HG03521 (cell line): ENCODE results near the gene ASAP3.

ENCODE experiments used
- ATAC-seq: cut with Tn5 transposase; IDR thresholded peaks from one replicate; pipeline ENCODE4 v1.9.1; 2021; ENCODE audit warnings: mild to moderate bottlenecking, moderate library complexity; ENCODE audit not compliant: unreplicated experiment

ASAP3 gene

GRCh38 chr1:23478896-23479665, 4.9 kb downstream of the ASAP3 start:
- no peak for ATAC-seq

GRCh38 chr1:23477359-23478144, 6.4 kb downstream of the ASAP3 start:
- ATAC-seq, result no peak

DNA sequence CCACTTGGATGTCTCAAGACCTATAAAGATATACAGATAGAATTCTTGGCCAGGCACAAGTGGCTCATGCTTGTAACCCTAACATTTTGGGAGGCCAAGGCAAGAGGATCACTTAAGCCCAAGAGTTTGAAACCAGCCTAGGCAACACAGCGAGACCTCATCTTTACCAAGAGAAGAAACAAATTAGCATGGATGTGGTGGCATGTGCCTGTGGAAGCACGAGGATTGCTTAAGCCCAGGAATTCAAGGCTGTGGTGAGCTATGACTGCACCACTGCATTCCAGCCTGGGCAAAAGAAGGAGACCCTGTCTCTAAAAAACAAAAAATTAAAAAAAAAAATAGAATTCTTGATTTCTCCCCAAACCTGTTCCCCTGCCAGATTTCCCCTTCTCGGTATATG, 8.3 kb downstream of the ASAP3 start:
- ATAC-seq, result no peak

- no peak for ATAC-seq
These were observed 8.8 kb downstream of the ASAP3 start for GRCh38 chr1:23475134-23475628.

- ATAC-seq, result no peak
These were observed 10.8 kb downstream of the ASAP3 start for GRCh38 chr1:23473037-23473800.

GRCh38 chr1:23472351-23473036, 11.5 kb downstream of the ASAP3 start:
- no peak for ATAC-seq

DNA sequence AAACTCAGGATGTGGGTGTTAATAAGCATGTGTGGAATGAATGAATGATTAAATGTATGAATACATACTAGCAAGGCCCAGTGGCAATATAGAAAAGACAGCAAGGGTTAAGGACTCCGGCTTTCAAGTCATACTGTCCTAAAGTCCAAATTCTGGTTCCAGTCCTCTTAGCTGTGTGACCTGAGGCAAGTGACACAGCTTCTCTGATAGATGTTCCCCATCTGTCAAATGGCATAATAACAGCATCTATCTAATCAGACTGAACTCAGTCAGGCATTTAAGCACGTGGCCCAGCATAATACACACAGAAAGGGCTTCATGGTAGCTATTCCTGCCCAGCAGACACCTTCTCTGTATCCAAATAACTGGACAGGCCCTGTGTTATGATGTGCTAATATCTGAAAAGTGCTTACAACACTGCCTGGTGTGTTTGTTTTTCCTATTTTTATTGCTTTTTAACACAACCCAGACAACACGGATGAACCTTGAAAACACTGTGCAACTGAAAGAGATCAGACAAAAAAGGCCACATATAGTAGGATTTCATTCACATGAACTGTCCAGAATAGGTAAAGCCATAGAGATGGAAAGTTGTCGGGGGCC, 12.4 kb downstream of the ASAP3 start:
- no peak for ATAC-seq

- no peak for ATAC-seq
These were observed 13.5 kb downstream of the ASAP3 start for GRCh38 chr1:23470282-23471070.

GRCh38 chr1:23469372-23469982, 14.5 kb downstream of the ASAP3 start:
- no peak for ATAC-seq

- no peak for ATAC-seq
These were observed 17.5 kb downstream of the ASAP3 start for GRCh38 chr1:23466423-23466989.

- ATAC-seq, result no peak
These were observed 20.7 kb downstream of the ASAP3 start for GRCh38 chr1:23463286-23463685.

DNA sequence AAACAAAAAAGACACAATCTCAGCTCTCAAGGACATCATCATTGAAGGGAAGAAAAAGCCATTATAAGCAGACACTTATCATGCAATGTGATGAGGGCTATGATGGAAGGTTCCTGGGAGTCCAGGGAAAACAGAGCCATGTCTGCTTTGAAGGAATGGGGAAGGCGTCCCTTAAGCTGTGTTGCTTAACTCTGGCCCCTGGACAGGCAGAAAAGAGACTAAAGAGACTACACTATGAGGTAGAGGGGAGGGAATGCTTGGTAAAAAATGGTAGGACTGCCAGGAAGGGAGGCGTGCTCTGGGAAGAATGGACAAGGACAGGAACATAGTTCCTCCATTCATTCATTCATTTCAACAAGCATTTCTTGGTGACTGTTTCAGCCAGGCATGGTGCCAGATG, 21.2 kb downstream of the ASAP3 start:
- ATAC-seq, result no peak

- ATAC-seq, result no peak
These were observed 22.9 kb downstream of the ASAP3 start for GRCh38 chr1:23461050-23461449.

- ATAC-seq, result no peak
These were observed 23.5 kb downstream of the ASAP3 start for GRCh38 chr1:23460519-23460918.

GRCh38 chr1:23459338-23459757, 24.6 kb downstream of the ASAP3 start:
- no peak for ATAC-seq

DNA sequence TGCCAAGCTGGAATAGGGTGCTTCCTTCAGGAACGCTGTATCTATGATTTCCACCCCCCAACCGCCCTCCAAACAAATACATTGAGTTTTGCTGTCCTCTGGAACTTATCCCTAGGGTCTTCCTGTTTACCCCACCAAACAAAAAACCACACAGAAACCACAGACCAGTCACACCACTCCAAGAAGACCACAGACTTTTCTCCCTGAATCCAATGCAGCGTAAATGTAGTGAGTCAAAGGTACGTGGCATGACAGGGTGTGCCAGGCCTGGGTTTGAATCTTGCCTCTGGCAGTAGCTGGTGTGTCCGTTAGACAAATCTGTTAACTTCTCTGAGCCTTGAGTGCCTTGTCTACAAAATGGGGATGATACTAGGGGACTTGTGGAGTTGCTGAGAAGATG, 27.8 kb downstream of the ASAP3 start:
- ATAC-seq, result no peak

GRCh38 chr1:23453455-23454000, 30.5 kb downstream of the ASAP3 start:
- ATAC-seq, result no peak

DNA sequence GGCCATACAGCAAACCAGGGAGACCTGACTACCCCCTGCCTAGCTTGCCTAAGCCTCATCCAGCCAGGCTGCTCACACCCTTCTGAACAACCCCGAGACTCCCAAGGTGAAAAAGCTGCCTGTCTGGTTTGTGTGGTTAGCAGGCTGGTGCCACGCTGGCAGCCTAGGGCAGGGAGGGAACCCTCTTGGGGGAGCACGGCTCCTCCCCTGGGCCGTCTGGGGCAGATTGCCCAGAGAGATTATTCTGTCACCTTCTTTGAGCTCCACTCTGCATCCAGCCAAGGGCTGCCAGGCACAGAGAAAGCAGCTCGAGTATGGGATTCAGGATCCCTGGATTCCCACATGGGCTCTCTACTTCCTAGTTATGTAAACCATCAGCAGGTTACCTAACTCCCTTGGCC, 32.0 kb downstream of the ASAP3 start:
- ATAC-seq, result no peak

DNA sequence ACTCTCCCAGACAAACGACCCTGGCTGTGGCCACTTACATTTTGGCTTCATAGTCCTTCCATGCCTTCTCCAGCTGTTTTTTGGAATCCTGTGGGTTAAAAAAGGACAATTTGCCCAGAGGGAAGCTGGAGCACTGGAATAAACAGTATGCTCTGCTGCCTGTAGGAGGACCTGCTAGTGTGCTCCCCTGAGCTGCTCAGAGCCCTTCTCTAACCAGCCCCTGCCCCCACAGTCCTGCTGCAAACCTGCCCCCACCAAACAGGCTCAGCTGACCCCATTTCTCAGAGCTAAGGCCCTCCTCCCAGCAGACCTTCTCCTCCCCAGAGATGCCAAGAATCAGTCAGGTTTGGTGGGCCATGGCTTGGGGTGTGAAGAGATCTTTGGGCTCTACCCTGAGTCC, 32.5 kb downstream of the ASAP3 start:
- ATAC-seq, result no peak
